GF-D8 (cell line): Measurements from ENCODE around the gene CX3CL1.

ENCODE experiments used
- DNase-seq: peaks from one replicate; lab custom pipeline; 2025; lab: John Stamatoyannopoulos, UW

Gene CX3CL1

DNA sequence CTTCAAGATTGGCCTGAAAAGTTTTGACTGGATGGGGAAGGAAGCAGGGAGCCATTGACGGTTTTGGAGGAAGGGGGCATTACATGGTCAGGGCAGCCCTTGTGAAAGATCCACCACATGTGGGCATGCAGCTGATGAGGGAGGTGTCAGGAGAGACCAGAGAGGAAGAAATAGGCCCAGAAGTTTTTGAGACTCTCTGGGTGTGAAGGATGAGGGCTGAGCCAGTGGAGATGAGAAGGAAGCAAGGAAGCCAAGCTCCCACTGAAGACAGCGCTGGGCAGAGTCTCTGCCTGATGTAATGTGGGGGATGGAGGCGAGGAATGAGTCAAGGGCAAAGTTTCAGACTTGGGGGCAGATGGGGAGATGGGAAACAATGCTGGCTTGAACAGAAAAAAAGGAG is 32.8 kb downstream of the CX3CL1 start:
- no peak for DNase-seq

GRCh38 chr16:57406881-57407280 is 34.6 kb downstream of the CX3CL1 start:
- DNase-seq, result no peak

GRCh38 chr16:57407521-57408353 is 35.4 kb downstream of the CX3CL1 start:
- no peak for DNase-seq

DNA sequence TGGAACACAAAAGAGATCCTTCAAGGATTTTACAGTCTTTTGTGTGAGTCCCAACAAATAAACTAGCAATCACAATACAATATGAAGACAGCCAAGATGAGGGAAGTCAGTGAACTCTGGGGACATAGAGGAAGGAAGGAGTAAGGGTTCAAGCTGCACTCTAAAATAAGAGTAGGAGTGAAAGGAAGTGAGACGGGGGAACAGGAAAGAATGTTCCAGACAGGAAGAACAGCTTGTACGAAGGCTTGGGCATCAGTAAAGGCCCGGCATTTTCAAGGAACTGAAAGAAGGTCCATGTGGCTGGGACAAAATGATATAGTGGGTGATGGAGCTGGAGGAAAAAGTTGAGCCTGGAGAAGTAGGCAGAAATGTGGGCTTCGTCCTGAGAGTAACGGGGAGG is 36.8 kb downstream of the CX3CL1 start:
- DNase-seq, result no peak

DNA sequence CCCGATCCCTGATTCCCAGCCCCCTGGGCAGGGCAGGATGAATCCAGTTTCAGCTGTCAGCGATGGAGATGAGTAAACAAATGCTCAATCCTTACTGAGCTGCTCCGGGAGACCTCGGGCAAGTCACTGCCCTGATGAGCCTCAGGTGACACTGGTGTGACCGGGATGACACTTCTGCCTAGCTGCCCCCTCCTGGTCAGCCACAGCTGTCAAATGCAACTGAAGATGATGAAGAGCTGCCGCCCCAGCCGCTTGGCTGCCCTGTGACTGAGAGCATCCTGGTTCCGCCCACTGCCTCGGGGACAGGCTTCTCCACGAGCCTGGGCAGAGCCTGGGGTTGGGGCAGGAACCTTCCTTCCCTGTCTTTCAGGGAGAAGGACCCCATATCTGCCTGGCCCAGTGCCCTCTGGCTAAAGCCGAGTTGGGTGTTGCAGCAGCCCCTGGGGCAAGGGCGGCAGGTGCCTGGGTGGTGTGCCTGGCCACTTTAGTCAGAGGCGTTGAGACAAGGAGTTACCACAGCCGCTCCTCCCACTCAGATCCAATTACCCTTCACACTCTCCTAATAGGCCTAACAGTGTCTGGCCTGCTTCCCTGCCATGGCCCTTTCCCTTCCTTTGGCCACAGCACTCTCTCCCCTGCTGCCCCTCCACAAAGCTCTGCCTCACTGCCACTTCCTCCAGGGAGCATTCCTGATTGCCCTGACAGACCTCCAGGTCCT is 37.7 kb downstream of the CX3CL1 start:
- no peak for DNase-seq

GRCh38 chr16:57411362-57411976 is 39.2 kb downstream of the CX3CL1 start:
- DNase-seq, result no peak

DNA sequence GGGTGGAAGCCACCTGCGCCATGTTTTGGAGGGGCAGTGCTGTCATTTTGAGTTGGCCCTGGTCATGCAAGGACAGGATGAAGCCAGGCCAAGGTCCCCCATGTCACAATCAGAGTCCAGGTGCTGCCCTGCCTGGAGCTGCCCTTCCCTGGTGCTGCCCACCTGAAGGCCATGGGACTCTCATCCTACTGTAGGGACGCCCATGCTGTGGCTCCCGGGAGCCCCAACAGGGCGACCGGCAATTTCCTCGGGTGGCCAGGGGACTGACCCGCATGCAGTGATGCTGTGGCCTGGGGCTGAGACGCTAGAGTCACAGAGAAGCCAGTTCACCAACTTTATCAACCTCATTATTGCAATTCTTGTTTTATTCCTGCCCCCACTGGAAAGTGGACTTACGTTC is 40.3 kb downstream of the CX3CL1 start:
- DNase-seq, result no peak

- no peak for DNase-seq
Observed at GRCh38 chr16:57413301-57413730, 41.0 kb downstream of the CX3CL1 start.

- no peak for DNase-seq
Observed at GRCh38 chr16:57413733-57414132, 41.4 kb downstream of the CX3CL1 start.

GRCh38 chr16:57416084-57416483 is 43.8 kb downstream of the CX3CL1 start:
- no peak for DNase-seq

GRCh38 chr16:57419506-57419905 is 47.2 kb downstream of the CX3CL1 start:
- DNase-seq, result no peak

- no peak for DNase-seq
Observed at GRCh38 chr16:57422026-57422944, 50.0 kb downstream of the CX3CL1 start.

DNA sequence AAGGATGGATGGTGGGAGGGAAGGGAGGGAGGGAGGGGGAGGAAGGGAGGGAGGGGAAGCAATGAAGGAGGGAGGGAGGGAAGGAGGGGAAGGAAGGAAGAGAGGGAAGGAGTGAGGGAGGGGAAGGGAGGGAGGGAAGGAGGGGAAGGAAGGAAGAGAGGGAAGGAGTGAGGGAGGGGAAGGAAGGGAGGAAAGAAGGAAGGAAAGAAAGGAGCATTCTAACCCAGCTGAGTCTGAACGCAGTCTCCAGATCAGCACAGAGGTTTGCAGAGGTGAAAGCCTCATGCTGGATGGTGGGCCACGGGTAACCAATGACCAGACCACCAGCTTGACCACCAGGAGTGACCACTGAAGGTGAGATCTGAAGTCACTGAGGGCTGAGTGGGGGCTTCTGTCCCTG is 50.9 kb downstream of the CX3CL1 start:
- no peak for DNase-seq

- DNase-seq, result no peak
Observed at GRCh38 chr16:57424583-57424982, 52.3 kb downstream of the CX3CL1 start.

DNA sequence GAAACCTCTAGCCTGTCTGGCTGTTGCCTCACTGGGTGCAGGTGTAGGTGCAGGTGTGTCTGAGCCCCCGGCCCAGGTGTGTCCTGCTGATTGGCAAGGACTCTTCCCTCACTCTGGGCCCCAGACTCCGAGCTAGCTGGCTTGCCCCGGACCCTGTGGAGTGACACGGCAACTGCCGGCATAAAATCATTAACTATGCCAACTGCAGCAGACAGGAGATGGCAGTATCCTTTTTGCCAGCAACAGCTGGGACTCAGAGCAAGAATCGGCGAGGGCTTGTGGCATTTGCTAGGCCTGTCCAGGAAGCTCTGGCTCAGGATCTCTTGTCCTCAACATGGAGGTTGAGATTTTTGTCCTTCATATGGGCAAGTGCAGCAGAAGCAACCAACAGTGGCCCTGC is 54.1 kb downstream of the CX3CL1 start:
- DNase-seq, result no peak

GRCh38 chr16:57427307-57427706 is 55.0 kb downstream of the CX3CL1 start:
- DNase-seq, result no peak

GRCh38 chr16:57427824-57428223 is 55.5 kb downstream of the CX3CL1 start:
- no peak for DNase-seq

DNA sequence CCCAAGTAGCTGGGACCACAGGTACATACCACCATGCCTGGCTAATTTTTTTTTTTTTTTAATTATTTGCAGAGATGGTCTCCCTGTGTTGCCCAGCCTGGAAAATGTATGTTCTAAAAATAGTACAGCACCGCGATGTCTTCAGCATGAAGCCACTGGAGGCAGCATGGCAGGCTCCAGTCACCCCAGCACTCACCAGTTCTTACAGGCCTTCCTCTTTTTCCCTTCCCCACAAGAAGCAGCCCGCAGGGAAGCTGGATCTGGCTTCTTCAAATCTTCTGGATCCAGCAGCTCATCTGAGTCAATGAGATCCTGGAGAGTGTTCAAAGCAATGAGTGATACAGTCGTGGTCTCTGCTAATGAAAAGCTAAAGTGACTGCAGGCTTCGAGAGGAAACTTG is 58.7 kb downstream of the CX3CL1 start:
- no peak for DNase-seq

GRCh38 chr16:57432505-57432904 is 60.2 kb downstream of the CX3CL1 start:
- DNase-seq, result no peak

DNA sequence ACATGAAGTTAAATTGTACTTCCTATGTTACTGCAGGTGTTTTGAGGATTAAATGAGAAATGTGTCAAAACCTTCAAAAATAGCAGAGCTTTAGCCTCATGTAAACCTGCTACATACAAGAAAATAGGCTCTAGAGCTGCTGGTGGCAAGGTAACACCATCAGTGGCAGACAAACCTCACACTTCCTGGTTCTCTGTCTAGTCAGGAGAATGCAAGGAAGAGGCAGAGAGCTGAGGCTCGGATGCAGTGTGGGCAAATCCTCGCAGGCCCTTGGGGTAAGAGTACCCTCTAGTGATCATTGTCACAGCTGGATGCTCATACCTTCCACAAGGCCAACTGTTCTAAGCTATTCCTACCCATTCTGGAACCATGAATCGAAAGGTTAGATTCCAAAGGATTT is 60.7 kb downstream of the CX3CL1 start:
- no peak for DNase-seq

GRCh38 chr16:57434003-57434402 is 61.7 kb downstream of the CX3CL1 start:
- no peak for DNase-seq
